Caco-2 (cell line): ENCODE measurements around the gene BEST4. TPM values are rescaled to one million over a fixed set of nuclear protein-coding genes. Genes with fewer than 3 reads are reported as not detected.

Source experiments
- BruUV-seq: library from RNA; stranded (reverse); fragments of 400-500 nt; replicated peaks from 2 replicates; lab custom pipeline; 2021; lab: Mats Ljungman, UMichigan
- CTCF ChIA-PET: fragments of 300-600 bp; sonication (Branson Sonifier 250); formaldehyde crosslinking; loops from one replicate; lab custom pipeline; 2022; ENCODE audit warnings: antibody characterized with exemption; lab: Charles Lee
- POLR2A ChIA-PET: fragments of 300-600 bp; sonication (Branson Sonifier 250); formaldehyde crosslinking; loops from one replicate; lab custom pipeline; 2022; ENCODE audit warnings: antibody characterized with exemption; lab: Charles Lee
- DNase-seq, 2 experiments: peaks; one replicate each; pipeline versions ENCODE4 v3.0.0 to v3.0.0-alpha.2; 2020 to 2022
- H3K27me3 ChIP-seq: replicated peaks from 2 replicates; pipeline ENCODE4 v1.6.0; 2011; ENCODE audit warnings: low read length; ENCODE audit not compliant: control insufficient read depth, insufficient read depth
- H3K36me3 ChIP-seq: 2 replicates; pipeline ENCODE4 v1.5.1; 2011; ENCODE audit warnings: low read length; ENCODE audit not compliant: control insufficient read depth, insufficient read depth
- H3K4me1 ChIP-seq: fragments of 250-450 bp; sonication (Bioruptor Pico); 2 replicates; pipeline ENCODE4 v1.5.1; 2020; ENCODE audit warnings: mild to moderate bottlenecking
- H3K4me3 ChIP-seq: 2 replicates; pipeline ENCODE4 v1.5.1; 2011; ENCODE audit warnings: low read depth, mild to moderate bottlenecking, control low read depth, low read length
- H3K9me3 ChIP-seq: fragments of 250-450 bp; sonication (Bioruptor Pico); 2 replicates; pipeline ENCODE4 v1.5.1; 2020; ENCODE audit warnings: mild to moderate bottlenecking, moderate library complexity
- H3K27ac Mint-ChIP-seq: one replicate; pipeline ENCODE4 v1.8.0; 2022; ENCODE audit warnings: mixed read lengths; ENCODE audit not compliant: unreplicated experiment
- H3K27me3 Mint-ChIP-seq: one replicate; pipeline ENCODE4 v1.8.0; 2022; ENCODE audit warnings: mixed read lengths; ENCODE audit not compliant: insufficient read depth, unreplicated experiment
- H3K36me3 Mint-ChIP-seq: one replicate; pipeline ENCODE4 v1.8.0; 2022; ENCODE audit warnings: mild to moderate bottlenecking, mixed read lengths; ENCODE audit not compliant: insufficient read depth, unreplicated experiment
- H3K4me1 Mint-ChIP-seq: one replicate; pipeline ENCODE4 v1.8.0; 2022; ENCODE audit warnings: low read depth, mixed read lengths; ENCODE audit not compliant: unreplicated experiment
- H3K4me3 Mint-ChIP-seq: one replicate; pipeline ENCODE4 v1.8.0; 2022; ENCODE audit warnings: mild to moderate bottlenecking, moderate library complexity, mixed read lengths; ENCODE audit not compliant: unreplicated experiment
- H3K9me3 Mint-ChIP-seq: one replicate; pipeline ENCODE4 v1.8.0; 2022; ENCODE audit warnings: mixed read lengths; ENCODE audit not compliant: unreplicated experiment
- intact Hi-C: fragments of 100-400 bp; cut with micrococcal nuclease; formaldehyde crosslinking; loops from one replicate; pipeline ENCODE4 v1.10.0; 2022; ENCODE audit not compliant: unreplicated experiment
- total RNA-seq: library from RNA; stranded (reverse); gene quantifications from 2 replicates; pipeline ENCODE4 v1.2.3, GENCODE V29; 2022
- TF ChIP-seq, protein P1 (sequence below), 2 experiments: fragments of 200-600 bp in 1 of 2; IDR thresholded peaks; 1 replicate in 1 of 2; 2 replicates in 1 of 2; pipeline versions ENCODE4 v1.5.1 to v1.8.0; 2011 to 2022; ENCODE audit warnings: antibody characterized with exemption in 1 of 2, control low read depth in 1 of 2, inconsistent platforms in 1 of 2, low read depth in 1 of 2, low read length in 1 of 2, mild to moderate bottlenecking in 1 of 2, moderate library complexity in 1 of 2; ENCODE audit not compliant: insufficient read depth in 1 of 2, severe bottlenecking in 1 of 2, unreplicated experiment in 1 of 2

BEST4 gene
- total RNA-seq, 1 experiment from 2014 or later = not detected

DNA sequence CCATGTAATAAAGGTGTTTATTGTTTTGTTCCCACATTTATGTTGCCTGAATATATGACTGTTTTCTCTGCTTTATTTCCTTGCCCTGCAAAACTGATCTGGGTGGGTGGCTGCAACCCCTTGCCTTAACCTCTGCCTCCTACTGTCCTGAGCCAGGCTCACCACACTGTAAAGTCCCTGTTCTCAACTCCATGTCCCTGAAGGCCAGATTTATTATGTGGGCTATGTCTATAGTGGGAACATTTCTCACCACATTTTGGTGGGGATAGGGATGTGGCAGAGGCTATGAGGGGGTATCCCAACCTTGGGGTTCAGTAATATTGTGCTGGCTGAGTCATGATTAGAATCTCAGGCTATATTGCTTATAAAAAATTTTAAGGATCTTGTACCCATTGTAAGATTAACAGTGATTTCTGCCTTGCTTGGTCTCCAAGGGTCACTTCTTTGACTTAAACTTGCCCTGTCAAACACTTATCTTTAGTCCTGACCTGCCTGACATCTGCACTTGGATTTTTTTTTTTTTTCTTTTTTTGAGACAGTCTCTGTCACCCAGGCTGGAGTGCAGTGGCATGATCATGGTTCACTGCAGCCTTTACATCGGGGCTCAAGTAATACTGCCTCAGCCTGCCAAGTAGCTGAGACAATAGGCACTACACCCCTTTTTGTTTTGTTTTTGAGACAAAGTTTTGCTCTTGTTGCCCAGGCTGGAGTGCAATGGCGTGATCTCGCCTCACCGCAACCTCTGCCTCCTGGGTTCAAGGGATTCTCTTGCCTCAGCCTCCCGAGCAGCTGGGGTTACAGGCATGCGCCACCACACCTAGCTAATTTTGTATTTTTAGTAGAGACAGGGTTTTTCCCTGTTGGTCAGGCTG is 9.0 kb downstream of the BEST4 start:
- Mint-ChIP-seq H3K4me1 (no peaks in the 10 kb centered on the region), H3K27ac (peak overlapping the region; percentile 35), H3K9me3 (no peaks in the 10 kb centered on the region), H3K4me3 (peak overlapping the region; percentile 55), H3K27me3 (no peaks in the 10 kb centered on the region), H3K36me3 (peaks cover 82% of the 10 kb centered on the region)
- Histone ChIP-seq H3K4me3 (no peak overlapping the region), H3K27me3 (no peaks in the 10 kb centered on the region), H3K4me1 (peaks cover 6% of the 10 kb centered on the region), H3K36me3 (peaks cover 4% of the 10 kb centered on the region), H3K9me3 (no peaks in the 10 kb centered on the region)
- no peak for DNase-seq
- ChIA-PET CTCF (no interaction called here), POLR2A (no interaction called here)
- BruUV-seq = no TSS peak
- TF ChIP-seq, protein P1, sequence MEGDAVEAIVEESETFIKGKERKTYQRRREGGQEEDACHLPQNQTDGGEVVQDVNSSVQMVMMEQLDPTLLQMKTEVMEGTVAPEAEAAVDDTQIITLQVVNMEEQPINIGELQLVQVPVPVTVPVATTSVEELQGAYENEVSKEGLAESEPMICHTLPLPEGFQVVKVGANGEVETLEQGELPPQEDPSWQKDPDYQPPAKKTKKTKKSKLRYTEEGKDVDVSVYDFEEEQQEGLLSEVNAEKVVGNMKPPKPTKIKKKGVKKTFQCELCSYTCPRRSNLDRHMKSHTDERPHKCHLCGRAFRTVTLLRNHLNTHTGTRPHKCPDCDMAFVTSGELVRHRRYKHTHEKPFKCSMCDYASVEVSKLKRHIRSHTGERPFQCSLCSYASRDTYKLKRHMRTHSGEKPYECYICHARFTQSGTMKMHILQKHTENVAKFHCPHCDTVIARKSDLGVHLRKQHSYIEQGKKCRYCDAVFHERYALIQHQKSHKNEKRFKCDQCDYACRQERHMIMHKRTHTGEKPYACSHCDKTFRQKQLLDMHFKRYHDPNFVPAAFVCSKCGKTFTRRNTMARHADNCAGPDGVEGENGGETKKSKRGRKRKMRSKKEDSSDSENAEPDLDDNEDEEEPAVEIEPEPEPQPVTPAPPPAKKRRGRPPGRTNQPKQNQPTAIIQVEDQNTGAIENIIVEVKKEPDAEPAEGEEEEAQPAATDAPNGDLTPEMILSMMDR (IDR thresholded peaks at IDR 0.05; ENCODE audit: insufficient read depth in 1 of 2, low read depth in 1 of 2, low read length in 1 of 2, severe bottlenecking in 1 of 2, unreplicated experiment in 1 of 2) = no peak
- intact Hi-C loops = no loop called here

GRCh38 chr1:44777969-44778635 is 9.9 kb downstream of the BEST4 start:
- H3K4me3 ChIP-seq = no peak overlapping the region
- Mint-ChIP-seq H3K4me3 (peak overlapping the region; percentile 81), H3K9me3 (no peaks in the 10 kb centered on the region), H3K27me3 (no peaks in the 10 kb centered on the region), H3K4me1 (no peaks in the 10 kb centered on the region), H3K27ac (peak overlapping the region; percentile 35), H3K36me3 (peaks cover 82% of the 10 kb centered on the region)
- ChIA-PET CTCF (no interaction called here), POLR2A (no interaction called here)
- intact Hi-C loops = no loop called here
- TF ChIP-seq, protein P1 (IDR thresholded peaks at IDR 0.05; ENCODE audit: insufficient read depth in 1 of 2, low read depth in 1 of 2, low read length in 1 of 2, severe bottlenecking in 1 of 2, unreplicated experiment in 1 of 2) = no peak
- peaks cover 6% of the 10 kb centered on the region for H3K4me1 ChIP-seq
- no peaks in the 10 kb centered on the region for H3K27me3 ChIP-seq
- DNase-seq = no peak
- no TSS peak for BruUV-seq
- peaks cover 4% of the 10 kb centered on the region for H3K36me3 ChIP-seq
- H3K9me3 ChIP-seq = no peaks in the 10 kb centered on the region

GRCh38 chr1:44777547-44777946 is 10.4 kb downstream of the BEST4 start:
- no peak overlapping the region for H3K27ac Mint-ChIP-seq
- H3K4me3 Mint-ChIP-seq = peak overlapping the region; percentile 81
- Histone ChIP-seq H3K4me3 (no peak overlapping the region), H3K27me3 (no peaks in the 10 kb centered on the region), H3K36me3 (peaks cover 4% of the 10 kb centered on the region), H3K9me3 (no peaks in the 10 kb centered on the region), H3K4me1 (peaks cover 6% of the 10 kb centered on the region)
- H3K9me3 Mint-ChIP-seq = no peaks in the 10 kb centered on the region
- no peaks in the 10 kb centered on the region for H3K4me1 Mint-ChIP-seq
- POLR2A ChIA-PET = no interaction called here
- H3K27me3 Mint-ChIP-seq = no peaks in the 10 kb centered on the region
- no TSS peak for BruUV-seq
- CTCF ChIA-PET = no interaction called here
- H3K36me3 Mint-ChIP-seq = peaks cover 78% of the 10 kb centered on the region
- TF ChIP-seq, protein P1 (IDR thresholded peaks at IDR 0.05; ENCODE audit: insufficient read depth in 1 of 2, low read depth in 1 of 2, low read length in 1 of 2, severe bottlenecking in 1 of 2, unreplicated experiment in 1 of 2) = no peak
- no peak for DNase-seq
- intact Hi-C loops = no loop called here
